Vagina (tissue), 2 donors: ENCODE data around the gene LRP3. TPM values are rescaled to one million over a fixed set of nuclear protein-coding genes. Genes with fewer than 3 reads are reported as not detected.

ENCODE experiments used
- DNase-seq, 2 donors: peaks; one replicate each; pipeline ENCODE4 v3.0.0-alpha.2; 2017; ENCODE audit errors: extremely low spot score in 2 of 2
- H3K27ac ChIP-seq: fragments of 200-600 bp; sonication (generic); one replicate; pipeline ENCODE4 v1.5.1; 2019
- H3K27me3 ChIP-seq: fragments of 200-600 bp; sonication (generic); one replicate; pipeline ENCODE4 v1.5.1; 2019
- H3K36me3 ChIP-seq, 2 donors: fragments of 200-600 bp; sonication (generic); one replicate each; pipeline ENCODE4 v1.5.1; 2017 to 2019
- H3K4me1 ChIP-seq: fragments of 200-600 bp; sonication (generic); one replicate; pipeline ENCODE4 v1.5.1; 2019
- H3K4me3 ChIP-seq, 2 donors: fragments of 200-600 bp; sonication (generic); 1 replicate in 1 of 2; 2 replicates in 1 of 2; pipeline ENCODE4 v1.5.1; 2016 to 2019
- H3K9me3 ChIP-seq: fragments of 200-600 bp; sonication (generic); one replicate; pipeline ENCODE4 v1.5.1; 2019
- POLR2A ChIP-seq, 2 donors: fragments of 450-650 bp; IDR thresholded peaks; one replicate each; pipeline ENCODE4 v1.6.1; 2017; ENCODE audit warnings: antibody characterized with exemption in 2 of 2, mild to moderate bottlenecking in 2 of 2, moderate library complexity in 2 of 2
- POLR2AphosphoS5 ChIP-seq, 2 donors: sonication (generic); formaldehyde crosslinking; IDR thresholded peaks; one replicate each; pipeline ENCODE4 v1.9.0; 2017; ENCODE audit warnings: antibody characterized with exemption in 2 of 2, mild to moderate bottlenecking in 2 of 2, low read depth in 1 of 2; ENCODE audit not compliant: insufficient read depth in 1 of 2
- intact Hi-C: fragments of 100-400 bp; cut with DNase I; formaldehyde crosslinking; loops from one replicate; pipeline ENCODE4 v1.15.1; 2023
- total RNA-seq: library from RNA; depleted of rRNA; stranded (reverse); fragments of >200 nt; gene quantifications from one replicate; pipeline ENCODE4 v1.2.3, GENCODE V29; 2016
- TF ChIP-seq, protein P1 (sequence below), 3 experiments: fragments of 450-650 bp in 2 of 3; fragments of 200-600 bp in 1 of 3; sonication (generic) in 1 of 3; IDR thresholded peaks; one replicate each; pipeline ENCODE4 v1.5.1; 2017 to 2019; ENCODE audit warnings: antibody characterized with exemption in 3 of 3, mild to moderate bottlenecking in 2 of 3, moderate library complexity in 2 of 3

LRP3 gene, protein sequence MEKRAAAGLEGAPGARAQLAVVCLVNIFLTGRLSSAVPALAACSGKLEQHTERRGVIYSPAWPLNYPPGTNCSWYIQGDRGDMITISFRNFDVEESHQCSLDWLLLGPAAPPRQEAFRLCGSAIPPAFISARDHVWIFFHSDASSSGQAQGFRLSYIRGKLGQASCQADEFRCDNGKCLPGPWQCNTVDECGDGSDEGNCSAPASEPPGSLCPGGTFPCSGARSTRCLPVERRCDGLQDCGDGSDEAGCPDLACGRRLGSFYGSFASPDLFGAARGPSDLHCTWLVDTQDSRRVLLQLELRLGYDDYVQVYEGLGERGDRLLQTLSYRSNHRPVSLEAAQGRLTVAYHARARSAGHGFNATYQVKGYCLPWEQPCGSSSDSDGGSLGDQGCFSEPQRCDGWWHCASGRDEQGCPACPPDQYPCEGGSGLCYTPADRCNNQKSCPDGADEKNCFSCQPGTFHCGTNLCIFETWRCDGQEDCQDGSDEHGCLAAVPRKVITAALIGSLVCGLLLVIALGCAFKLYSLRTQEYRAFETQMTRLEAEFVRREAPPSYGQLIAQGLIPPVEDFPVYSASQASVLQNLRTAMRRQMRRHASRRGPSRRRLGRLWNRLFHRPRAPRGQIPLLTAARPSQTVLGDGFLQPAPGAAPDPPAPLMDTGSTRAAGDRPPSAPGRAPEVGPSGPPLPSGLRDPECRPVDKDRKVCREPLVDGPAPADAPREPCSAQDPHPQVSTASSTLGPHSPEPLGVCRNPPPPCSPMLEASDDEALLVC
- 20.6 TPM for total RNA-seq

DNA sequence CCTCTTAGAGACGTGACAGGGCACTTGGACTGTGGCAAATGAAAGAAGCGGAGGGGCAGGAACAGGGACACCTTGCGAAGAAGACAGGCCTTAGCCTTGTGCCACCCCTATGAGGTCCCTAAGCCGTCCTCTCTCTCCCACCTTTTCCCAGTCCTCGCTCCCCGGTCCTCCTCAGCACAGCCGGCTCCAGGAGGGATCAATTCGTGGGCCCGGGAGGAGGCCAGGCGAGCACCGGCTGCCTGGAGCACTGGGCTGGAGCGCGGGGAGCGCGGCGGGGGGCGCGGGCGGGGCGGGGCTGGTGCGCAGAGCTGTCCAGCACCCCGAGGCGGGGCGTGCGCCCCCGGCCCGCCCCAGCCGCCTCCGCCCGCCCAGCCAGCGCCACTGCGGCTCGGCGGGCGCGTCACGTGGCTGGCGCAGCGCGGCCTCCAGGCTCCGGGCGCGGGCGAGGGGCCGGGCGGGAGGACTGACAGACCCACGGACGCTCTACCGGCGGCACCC, at the start of gene LRP3:
TSS of gene LRP3 (plus strand) at position 466 of the 498 bp plus-strand sequence. CDS start 456 bp downstream, outside the sequence.
- no peaks in the 10 kb centered on the region for H3K27me3 ChIP-seq
- intact Hi-C loops: loop anchor here (10.0 kb wide), 1 partner anchor 59 kb away; the partner anchor contains the start of gene WDR88
- peaks cover 0 to 4% of the 10 kb centered on the region in 2 donors for H3K36me3 ChIP-seq
- TF ChIP-seq, protein P1, sequence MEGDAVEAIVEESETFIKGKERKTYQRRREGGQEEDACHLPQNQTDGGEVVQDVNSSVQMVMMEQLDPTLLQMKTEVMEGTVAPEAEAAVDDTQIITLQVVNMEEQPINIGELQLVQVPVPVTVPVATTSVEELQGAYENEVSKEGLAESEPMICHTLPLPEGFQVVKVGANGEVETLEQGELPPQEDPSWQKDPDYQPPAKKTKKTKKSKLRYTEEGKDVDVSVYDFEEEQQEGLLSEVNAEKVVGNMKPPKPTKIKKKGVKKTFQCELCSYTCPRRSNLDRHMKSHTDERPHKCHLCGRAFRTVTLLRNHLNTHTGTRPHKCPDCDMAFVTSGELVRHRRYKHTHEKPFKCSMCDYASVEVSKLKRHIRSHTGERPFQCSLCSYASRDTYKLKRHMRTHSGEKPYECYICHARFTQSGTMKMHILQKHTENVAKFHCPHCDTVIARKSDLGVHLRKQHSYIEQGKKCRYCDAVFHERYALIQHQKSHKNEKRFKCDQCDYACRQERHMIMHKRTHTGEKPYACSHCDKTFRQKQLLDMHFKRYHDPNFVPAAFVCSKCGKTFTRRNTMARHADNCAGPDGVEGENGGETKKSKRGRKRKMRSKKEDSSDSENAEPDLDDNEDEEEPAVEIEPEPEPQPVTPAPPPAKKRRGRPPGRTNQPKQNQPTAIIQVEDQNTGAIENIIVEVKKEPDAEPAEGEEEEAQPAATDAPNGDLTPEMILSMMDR (IDR thresholded peaks at IDR 0.05): no peak
- TF ChIP-seq POLR2AphosphoS5 (IDR thresholded peaks at IDR 0.05; ENCODE audit: insufficient read depth in 1 of 2, low read depth in 1 of 2) (no peak), POLR2A (IDR thresholded peaks at IDR 0.05) (no peak)
- H3K9me3 ChIP-seq: no peaks in the 10 kb centered on the region
- DNase-seq: no peak
- H3K4me3 ChIP-seq: peak within 1 kb of the TSS; percentile 62 to 63
- peak within 1 kb of the TSS; percentile 75 for H3K27ac ChIP-seq
- H3K4me1 ChIP-seq: peaks cover 15% of the 10 kb centered on the region

DNA sequence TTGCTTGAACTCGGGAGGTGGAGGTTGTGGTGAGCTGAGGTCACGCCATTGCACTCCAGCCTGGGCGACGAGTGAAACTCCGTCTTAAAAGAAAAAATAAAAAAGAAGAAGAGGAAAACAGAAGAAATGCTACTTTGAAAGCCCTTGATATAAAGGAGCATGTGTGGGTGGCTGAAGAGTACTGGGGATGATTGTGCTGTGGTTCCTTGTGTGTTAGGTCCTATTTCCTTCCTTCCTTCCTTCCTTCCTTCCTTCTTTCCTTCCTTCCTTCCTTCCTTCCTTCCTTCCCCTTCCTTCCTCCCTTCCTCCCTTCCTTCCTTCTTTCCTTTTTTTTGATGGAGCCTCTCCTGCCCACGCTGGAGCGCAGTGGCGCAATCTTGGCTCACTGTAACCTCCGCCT, 47.9 kb upstream of the LRP3 start:
- no peaks in the 10 kb centered on the region for H3K27me3 ChIP-seq
- no peaks in the 10 kb centered on the region for H3K36me3 ChIP-seq
- no peaks in the 10 kb centered on the region for H3K4me1 ChIP-seq
- intact Hi-C loops: no loop called here
- H3K27ac ChIP-seq: no peak overlapping the region
- no peaks in the 10 kb centered on the region for H3K9me3 ChIP-seq
- no peak for DNase-seq
- H3K4me3 ChIP-seq: no peak overlapping the region
- TF ChIP-seq, protein P1 (IDR thresholded peaks at IDR 0.05): no peak
- TF ChIP-seq POLR2AphosphoS5 (IDR thresholded peaks at IDR 0.05; ENCODE audit: insufficient read depth in 1 of 2, low read depth in 1 of 2) (no peak), POLR2A (IDR thresholded peaks at IDR 0.05) (no peak)

DNA sequence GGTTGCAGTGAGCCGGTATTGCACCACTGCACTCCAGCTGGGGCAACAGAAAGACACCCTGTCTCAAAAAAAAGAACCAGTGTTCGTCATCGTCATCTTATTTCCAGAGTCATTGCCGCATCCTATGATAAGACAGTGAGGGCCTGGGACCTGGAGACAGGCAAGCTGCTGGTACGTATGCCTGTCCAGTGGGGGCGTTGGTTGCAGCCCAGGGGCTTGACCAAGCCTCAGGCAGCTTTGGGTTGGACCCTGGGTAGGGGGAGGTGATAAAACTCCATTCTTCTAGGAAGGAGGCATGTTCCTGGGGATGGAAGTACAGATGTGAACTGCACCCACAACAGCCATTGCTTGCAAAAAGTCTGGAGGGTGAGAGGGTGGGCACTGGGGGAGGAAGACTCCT, 46.6 kb upstream of the LRP3 start:
- Histone ChIP-seq H3K36me3 (no peaks in the 10 kb centered on the region), H3K27me3 (no peaks in the 10 kb centered on the region), H3K4me3 (no peak overlapping the region), H3K27ac (no peak overlapping the region), H3K4me1 (no peaks in the 10 kb centered on the region), H3K9me3 (no peaks in the 10 kb centered on the region)
- TF ChIP-seq, protein P1 (IDR thresholded peaks at IDR 0.05): no peak
- TF ChIP-seq POLR2AphosphoS5 (IDR thresholded peaks at IDR 0.05; ENCODE audit: insufficient read depth in 1 of 2, low read depth in 1 of 2) (no peak), POLR2A (IDR thresholded peaks at IDR 0.05) (no peak)
- intact Hi-C loops: no loop called here
- DNase-seq: no peak

DNA sequence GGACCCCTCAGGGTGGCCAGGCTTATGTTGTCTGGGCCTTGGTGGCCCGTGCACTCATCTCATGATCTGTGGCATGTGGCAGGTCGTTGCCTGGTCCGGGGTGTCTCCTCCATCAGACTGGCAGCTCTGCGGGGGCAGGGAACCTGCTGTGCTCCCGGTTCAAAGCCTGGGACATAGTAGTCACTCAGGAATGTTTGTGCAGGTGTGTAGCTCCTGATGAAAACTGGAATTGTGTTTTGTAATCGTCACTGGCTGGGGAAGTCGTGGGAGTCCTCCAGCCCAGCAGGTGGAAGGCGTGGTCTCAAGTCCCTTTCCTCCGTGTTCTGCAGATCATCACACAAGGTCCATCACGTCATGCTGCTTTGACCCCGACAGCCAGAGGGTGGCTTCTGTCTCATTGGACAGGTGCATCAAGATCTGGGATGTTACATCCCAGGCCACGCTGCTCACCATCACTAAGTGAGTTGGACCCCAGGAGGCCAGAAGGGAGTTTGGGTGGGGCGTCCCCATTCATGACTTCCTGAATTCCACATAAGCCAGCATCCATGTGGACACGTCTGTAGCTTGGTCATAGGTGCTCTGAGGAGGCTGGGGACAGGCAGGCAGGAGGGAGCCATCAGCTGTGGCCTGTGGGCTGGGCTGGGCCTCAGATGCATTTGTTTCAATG, 43.1 kb upstream of the LRP3 start:
- TF ChIP-seq POLR2AphosphoS5 (IDR thresholded peaks at IDR 0.05; ENCODE audit: insufficient read depth in 1 of 2, low read depth in 1 of 2) (no peak), POLR2A (IDR thresholded peaks at IDR 0.05) (no peak)
- TF ChIP-seq, protein P1 (IDR thresholded peaks at IDR 0.05): no peak
- no peaks in the 10 kb centered on the region for H3K4me1 ChIP-seq
- H3K27me3 ChIP-seq: no peaks in the 10 kb centered on the region
- H3K4me3 ChIP-seq: no peak overlapping the region
- H3K36me3 ChIP-seq: no peaks in the 10 kb centered on the region
- no peaks in the 10 kb centered on the region for H3K9me3 ChIP-seq
- intact Hi-C loops: no loop called here
- DNase-seq: no peak
- no peak overlapping the region for H3K27ac ChIP-seq
